HG03135 (cell line): ENCODE data around the gene BNIP1.

Experiments
- ATAC-seq: cut with Tn5 transposase; IDR thresholded peaks from one replicate; pipeline ENCODE4 v1.9.1; 2021; ENCODE audit warnings: mild to moderate bottlenecking, moderate library complexity; ENCODE audit not compliant: unreplicated experiment

The BNIP1 gene

DNA sequence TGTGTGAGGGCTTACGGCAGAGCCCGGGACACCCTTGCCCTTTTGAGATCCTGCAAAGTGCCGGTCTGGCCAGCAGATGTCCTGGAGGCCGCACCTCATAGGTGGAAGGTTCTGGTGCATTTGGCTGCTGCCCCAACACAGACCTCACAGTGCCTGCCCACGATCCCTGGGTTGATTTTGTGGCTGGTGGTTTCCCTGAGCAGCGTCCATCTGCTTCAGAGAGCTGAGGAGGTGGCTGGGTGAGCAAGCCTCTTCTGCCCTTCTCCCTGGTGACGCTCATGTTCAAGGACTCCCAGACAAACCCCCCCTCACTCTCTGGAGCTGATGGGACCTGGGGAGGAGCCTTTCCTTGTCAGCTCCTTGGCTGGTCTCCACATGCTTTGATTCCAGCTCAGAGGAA is 18.9 kb downstream of the BNIP1 start:
- ATAC-seq, result no peak

DNA sequence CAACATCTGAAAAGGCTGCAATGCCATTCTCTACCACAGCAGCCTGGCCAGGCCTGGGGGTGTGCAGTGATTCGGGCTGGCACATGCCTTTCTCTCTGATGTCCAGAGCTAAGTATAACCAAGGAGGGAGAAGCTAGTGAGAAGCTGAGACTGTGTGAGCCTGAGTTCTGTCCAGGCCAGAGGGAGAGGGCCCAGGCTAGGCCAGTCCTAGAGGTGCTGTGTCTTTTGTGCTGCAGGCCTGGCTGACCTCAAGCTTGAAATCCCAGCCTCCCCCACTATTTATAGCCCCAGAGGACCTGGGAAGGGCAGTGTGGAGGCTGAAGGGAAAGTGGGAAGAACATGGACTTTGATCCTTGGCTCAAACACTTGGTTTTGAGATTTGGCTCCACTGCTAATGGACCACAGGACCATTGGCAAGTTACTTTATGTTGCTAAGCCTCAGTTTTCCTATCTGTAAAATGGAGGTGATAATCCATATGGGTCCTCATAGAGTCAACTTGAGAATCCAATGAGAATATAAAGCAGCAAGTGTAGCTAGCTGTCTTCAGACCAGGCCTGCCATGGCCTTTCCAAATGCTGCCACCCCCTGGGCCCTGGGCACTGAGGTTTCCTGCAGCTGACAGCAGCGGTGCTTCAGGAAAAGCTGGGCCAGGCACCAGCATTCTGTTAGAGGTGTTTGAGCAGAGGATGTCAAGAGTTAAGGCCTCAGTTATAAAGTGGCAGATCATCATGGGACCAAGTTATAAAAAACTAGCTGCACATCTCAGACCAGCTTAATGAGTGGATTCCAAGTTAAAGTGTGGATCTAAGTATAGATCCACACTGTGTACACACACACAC is 21.1 kb downstream of the BNIP1 start:
- no peak for ATAC-seq

DNA sequence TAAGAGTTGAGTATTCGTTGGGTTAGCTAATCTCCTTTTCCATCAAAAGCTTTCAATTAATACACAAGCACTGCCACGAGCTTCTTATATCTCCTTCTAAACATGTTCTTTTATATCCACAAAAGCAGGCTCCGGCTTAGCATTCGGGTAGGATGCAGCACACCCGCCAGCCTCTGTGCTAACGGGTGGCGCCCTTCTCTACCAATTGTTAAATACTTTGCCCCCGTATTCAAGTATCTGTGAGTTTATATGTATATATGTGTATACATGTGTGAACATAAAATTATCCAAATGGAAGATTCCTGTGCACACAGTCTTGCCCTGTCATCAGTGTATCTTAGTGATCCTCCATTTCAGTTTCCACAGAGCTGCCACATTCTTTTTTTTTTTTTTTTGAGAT is 27.8 kb downstream of the BNIP1 start:
- ATAC-seq, result no peak

DNA sequence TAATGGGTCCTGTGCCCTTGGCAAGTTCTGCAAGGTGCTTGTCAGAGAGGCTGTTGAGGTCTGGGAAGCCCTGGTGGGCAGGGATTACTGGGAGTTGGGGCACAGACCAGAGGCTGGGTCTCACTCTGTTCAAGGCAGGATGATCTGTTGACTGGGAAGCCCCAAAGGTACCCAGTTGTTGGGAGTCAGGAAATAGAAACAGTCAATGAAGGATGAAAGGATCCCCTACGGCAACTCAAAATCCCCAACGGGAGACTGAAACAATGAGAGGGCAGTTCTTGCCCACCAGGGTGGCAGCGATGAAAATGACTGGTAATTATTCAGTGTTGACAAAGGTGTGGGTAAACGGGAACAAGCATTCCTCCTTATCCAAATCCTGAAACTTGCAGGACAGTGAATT is 31.2 kb downstream of the BNIP1 start:
- ATAC-seq, result no peak

DNA sequence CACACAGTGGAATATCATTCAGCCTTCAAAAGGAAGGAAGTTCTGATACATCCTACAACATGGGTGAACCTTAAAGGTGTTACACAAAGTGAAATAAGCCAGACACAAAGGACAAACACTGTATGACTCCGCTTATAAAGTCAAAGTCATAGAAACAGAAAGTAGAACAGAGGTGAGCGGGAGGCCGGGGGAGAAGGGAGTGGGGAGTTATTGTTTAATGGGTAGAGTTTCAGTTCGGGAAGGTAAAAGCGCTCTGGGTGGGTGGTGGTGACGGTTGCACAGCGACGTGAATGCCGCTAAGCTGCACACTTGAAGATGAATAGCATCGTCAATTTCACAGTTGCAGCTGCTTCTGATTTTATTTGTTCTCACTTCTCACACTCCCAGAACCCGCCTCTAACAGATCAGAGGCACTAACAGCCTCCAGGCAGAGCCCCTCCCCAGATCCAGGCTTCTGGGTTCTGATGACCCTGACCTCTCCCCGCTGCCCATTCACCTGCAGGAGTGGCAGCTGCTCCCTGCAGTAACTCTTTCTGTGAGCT is 34.1 kb downstream of the BNIP1 start:
- no peak for ATAC-seq

- ATAC-seq, result no peak
Measured at GRCh38 chr5:173180331-173180730, 36.0 kb downstream of the BNIP1 start.

DNA sequence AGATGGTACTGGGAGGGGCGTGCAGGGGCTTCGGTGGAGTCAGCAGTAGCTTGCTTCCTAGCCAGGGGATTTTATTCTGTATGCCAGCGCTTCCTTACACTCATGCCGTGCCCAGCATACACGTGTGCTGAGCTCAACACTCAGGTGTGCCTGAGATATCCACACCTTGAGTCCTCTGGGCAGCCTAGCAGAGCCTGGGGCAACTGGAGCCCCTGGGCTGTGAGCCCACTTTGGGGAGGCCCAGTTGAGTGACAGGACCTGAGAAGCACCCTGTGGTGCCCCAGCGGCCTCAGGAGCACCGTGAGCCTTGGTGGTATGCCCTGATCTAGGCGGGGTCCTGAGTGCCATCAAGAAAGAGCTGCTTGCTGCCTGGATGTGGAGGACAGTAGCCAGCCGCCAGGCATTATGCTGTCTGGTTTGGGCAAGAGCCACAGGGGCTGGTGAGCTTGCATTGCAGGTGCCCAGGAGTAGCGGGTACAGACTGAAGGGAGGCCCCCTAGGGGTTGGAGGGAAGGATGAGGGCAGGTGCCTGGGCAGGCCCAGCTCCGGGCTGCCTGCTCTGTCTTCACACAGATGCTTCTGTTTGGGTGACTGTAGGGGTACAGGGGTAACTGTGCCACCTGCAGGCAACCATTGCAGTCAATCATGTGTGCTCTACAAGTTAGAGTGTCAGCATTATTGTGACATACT is 42.9 kb downstream of the BNIP1 start:
- ATAC-seq, result no peak

- no peak for ATAC-seq
Measured at GRCh38 chr5:173188280-173188679, 43.9 kb downstream of the BNIP1 start.

DNA sequence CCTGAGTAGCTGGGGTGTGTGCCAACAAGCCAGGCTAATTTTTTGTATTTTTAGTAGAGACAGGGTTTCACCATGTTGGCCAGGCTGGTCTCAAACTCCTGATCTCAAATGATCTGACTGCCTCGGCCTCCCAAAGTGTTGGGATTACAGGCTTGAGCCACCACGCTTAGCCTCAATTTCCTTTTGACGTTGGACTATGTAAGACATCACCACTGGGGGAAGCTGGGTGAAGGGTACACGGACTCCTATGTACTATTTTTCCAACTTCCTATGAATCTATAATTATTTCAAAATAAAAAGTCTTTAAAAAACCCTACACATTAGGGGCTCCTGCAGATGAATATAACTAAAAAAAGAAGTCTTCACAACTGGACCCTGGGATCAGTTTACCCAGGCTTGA is 46.7 kb downstream of the BNIP1 start:
- ATAC-seq, result no peak

- no peak for ATAC-seq
Measured at GRCh38 chr5:173191561-173191960, 47.2 kb downstream of the BNIP1 start.

DNA sequence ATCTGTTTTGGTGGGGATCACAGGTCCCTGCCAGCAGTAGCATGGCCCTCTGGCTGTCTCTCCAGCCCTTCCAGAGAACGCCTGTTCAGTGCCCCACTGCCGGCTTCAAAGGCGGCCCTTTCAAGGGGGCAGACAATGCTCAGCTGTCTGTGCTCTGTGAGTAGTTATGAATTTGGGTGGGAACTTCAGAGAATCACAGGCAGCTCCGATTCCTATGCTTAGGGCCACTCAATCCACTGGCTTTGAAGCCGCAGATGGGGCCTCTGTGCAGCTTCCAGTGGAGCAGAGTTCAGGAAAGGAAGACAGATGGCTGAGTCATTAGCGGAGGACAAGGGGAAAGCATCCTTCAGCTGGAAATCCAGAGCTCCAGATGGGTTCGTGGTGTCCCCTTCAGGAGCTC is 48.2 kb downstream of the BNIP1 start:
- ATAC-seq, result no peak

DNA sequence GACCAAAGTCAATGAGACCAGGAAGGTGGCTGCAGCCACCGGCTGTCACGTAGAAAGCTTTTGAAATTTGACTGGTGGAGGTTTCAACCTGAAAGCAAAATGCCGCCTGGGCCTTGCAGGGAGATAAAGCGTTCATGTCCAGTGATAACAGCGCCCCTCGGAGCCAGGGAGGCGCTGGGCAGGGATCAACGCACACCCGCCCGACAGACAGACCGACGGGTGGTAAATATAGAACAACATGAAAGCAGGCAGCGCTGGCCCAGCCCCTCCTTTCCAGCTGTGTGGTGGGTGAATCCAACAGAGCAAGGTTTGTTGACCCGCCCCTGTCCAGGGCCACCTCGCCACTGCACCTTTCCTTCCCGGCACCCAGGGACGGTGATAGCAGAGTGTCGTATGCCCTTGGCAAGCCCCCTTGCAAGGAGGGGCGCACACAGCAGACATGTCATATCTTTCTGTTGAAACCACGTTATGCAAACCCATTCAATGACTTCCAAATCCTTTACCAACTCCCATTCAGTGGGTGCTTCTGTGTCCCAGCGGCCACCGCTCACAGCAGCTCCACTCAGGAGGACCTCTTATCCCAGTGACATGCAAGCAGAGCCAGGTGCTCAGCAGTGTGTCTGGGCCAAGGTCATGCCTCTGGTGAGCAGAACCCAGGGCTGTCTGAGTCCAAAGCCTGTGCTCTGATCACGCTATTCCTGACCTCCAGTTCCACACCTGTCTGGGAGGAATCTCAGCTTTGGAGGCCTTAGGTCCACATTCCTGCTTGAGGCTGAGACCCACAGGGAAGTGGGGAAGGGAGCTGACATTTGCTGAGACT is 52.0 kb downstream of the BNIP1 start:
- no peak for ATAC-seq

DNA sequence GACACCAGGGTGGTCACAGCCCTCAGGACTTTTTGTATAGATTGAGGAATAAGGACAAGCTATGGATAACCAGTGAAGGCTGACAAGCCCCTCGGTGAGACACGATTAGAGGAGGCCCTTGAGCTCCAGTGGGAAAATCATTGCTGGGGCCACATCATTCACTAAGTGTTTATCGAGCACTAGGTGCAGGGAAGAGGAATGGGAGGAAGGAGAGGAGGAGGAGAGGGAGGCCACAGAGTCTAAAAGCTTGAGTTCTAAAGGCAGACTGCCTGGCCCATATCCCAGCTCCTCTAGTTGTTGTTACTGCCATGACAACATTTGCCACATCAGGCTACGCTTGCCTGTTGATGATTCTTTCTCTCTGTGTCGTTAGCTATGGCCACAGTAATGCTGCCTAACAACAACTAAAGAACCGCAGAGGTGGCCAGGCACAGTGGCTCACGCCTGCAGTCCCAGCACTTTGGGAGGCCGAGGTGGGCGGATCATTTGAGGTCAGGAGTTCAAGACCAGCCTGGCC is 53.1 kb downstream of the BNIP1 start:
- no peak for ATAC-seq

DNA sequence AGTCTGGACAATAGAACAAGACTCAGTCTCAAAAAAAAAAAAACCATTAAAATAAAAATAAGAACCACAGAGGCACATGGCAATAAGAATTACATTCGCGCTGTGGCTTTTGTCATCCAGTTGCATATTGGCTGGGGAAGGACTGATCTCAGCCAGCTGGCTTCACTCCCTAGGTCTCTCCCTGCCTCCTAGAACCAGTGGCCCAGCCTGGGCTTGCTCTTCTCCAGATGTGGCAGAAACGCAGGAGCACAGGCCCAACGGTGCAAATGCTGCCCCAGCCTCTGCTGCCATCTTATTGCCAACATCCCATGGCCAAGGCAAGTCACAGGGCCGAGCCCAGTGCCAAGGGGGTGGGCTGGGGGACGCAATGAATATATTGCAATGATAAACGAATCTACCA is 53.7 kb downstream of the BNIP1 start:
- no peak for ATAC-seq

DNA sequence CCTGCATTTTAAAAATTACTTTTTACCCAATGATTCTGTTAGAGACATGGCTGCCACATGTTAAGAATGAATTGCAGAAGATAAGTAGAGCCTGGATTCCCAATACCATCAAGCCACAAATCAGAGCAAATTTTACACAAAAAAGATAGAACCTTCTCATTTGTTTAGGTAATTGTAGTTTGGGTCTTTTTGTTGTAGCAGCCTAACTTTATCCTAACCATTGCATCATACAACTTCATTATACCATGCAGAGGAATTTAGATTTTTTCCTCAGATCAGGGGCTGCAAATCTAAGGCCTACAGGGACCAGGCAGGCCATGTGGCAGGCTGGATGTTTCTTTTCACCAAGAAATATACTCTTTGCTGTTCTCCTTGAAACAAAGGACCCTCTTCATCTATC is 56.0 kb downstream of the BNIP1 start:
- ATAC-seq, result no peak

DNA sequence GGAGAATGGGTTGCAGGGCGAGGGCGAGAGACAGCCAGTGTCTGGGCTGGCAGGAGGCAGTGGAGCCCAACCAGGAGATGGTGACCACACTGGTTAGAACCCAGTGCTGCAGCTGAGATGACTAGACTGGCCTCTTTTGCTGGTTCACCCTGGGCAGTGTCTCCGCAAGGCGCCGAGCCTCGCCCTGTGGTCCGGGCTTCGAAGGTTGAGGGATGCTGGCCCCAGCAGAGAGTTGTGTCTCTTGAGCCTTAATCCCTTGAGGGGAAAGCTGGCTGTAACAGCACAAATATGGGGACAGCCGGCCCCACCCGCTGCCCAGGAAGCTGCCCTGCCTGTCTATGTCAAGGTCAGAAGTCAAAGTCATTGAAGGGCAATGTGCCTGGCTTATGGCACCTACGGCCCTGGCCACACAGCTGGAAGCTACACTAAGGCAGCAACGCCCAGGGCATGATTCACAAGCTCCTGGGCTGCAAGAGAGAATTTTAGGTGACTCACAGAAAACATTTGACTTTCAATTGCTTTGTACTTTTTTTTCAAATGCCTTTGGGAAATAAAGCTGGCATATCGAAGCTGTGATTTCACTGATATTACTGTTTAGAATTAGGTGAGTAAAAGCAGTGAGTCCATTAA is 57.4 kb downstream of the BNIP1 start:
- no peak for ATAC-seq

DNA sequence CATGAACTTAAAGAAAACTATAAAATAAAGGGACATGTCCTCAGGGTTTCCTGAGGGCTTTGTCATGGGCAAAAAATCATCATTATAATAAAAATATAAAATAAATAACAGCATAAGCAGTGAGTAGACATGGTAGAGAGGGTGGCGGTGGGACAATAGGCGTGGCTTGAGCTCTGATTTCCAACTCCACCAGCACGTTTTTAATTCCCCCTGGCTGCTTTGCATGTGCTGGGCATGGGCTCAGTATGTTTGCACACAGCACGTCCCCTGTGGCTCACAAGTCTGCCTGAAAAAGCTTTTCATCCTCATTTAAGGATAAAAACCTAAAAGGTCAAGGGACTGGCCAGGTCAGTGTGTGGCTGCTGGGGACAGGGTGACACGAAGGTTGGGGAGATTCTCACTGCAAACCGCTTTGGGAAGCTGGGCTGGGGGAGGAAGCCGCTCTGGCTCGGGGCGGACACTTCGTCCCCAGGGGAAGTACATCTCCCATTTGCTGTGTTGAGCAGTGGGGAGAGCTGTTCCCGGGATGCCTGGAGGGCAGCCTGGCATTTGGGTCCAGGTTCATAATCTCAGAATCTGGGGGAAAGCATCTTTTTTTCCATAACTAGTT is 58.0 kb downstream of the BNIP1 start:
- no peak for ATAC-seq

- ATAC-seq, result no peak
Measured at GRCh38 chr5:173204185-173204979, 60.1 kb downstream of the BNIP1 start.

- no peak for ATAC-seq
Measured at GRCh38 chr5:173205916-173206315, 61.6 kb downstream of the BNIP1 start.
